Lung (tissue), 12 donors: ENCODE data around the gene S100PBP. TPM values are rescaled to one million over a fixed set of nuclear protein-coding genes. Genes with fewer than 3 reads are reported as not detected.

Experiments used
- ATAC-seq: fragments of 200-7000 bp; cut with Tn5 transposase; one replicate; pipeline ENCODE4 v1.9.1; 2020; ENCODE audit warnings: moderate number of reproducible peaks; ENCODE audit not compliant: insufficient read depth, low FRiP score
- DNase-seq, 3 donors: peaks; one replicate each; pipeline ENCODE4 v3.0.0-alpha.2; 2013 to 2017
- H3K27ac ChIP-seq, 2 donors: one replicate each; pipeline ENCODE4 v1.5.1; 2013; ENCODE audit warnings: mild to moderate bottlenecking in 2 of 2, moderate library complexity in 2 of 2, control low read depth in 1 of 2, inconsistent platforms in 1 of 2, low read depth in 1 of 2, low read length in 1 of 2
- H3K27me3 ChIP-seq, 3 donors: one replicate each; pipeline ENCODE4 v1.5.1; 2013; ENCODE audit warnings: low read length in 2 of 3; ENCODE audit not compliant: control insufficient read depth in 3 of 3, insufficient read depth in 3 of 3
- H3K36me3 ChIP-seq, 4 donors: one replicate each; pipeline ENCODE4 v1.5.1; 2013; ENCODE audit warnings: low read length in 4 of 4, mild to moderate bottlenecking in 1 of 4, moderate library complexity in 1 of 4; ENCODE audit not compliant: control insufficient read depth in 4 of 4, insufficient read depth in 4 of 4
- H3K4me1 ChIP-seq, 5 donors: one replicate each; pipeline ENCODE4 v1.5.1; 2013; ENCODE audit warnings: low read length in 5 of 5, mild to moderate bottlenecking in 2 of 5, moderate library complexity in 1 of 5; ENCODE audit not compliant: control insufficient read depth in 5 of 5, insufficient read depth in 5 of 5
- H3K4me3 ChIP-seq: one replicate; pipeline ENCODE4 v1.5.1; 2013; ENCODE audit warnings: mild to moderate bottlenecking, control low read depth, moderate library complexity
- H3K9ac ChIP-seq, 2 donors: one replicate each; pipeline ENCODE4 v1.5.1; 2013; ENCODE audit warnings: low read length in 2 of 2, control low read depth in 1 of 2; ENCODE audit not compliant: insufficient read depth in 1 of 2
- H3K9me3 ChIP-seq, 4 donors: one replicate each; pipeline ENCODE4 v1.5.1; 2013; ENCODE audit warnings: low read length in 3 of 4, mild to moderate bottlenecking in 1 of 4, moderate library complexity in 1 of 4; ENCODE audit not compliant: control insufficient read depth in 4 of 4, insufficient read depth in 3 of 4
- WGBS, 2 donors: extraction: QIAGEN DNeasy Blood & Tissue Kit; methylation state at CpG; one replicate each; pipeline ENCODE4 v1.1.7; 2013; 5-methylcytosine and 5-hydroxymethylcytosine counted together
- polyA plus RNA-seq, 2 donors: library from polyadenylated mRNA; stranded (reverse); fragments of 200-250 nt; gene quantifications; one replicate each; pipeline ENCODE4 v1.2.1, GENCODE V29; 2013
- total RNA-seq, 2 donors: library from RNA; depleted of rRNA in 1 of 2; stranded (reverse); fragments of >200 nt in 1 of 2; gene quantifications; one replicate each; pipeline ENCODE4 v1.2.1, GENCODE V29; 2014 to 2021
- TF ChIP-seq, protein P1 (sequence below): IDR thresholded peaks from 2 replicates; pipeline ENCODE4 v1.5.1; 2012; ENCODE audit warnings: mild to moderate bottlenecking; ENCODE audit errors: control extremely low read depth, extremely low read depth
- donor health status: control.
- donor health status: control.
- donor health status: Bipolar disorder and iron deficiency.
- donor health status: healthy.
- donor health status: DM: yes; HTN: yes; CAD: no.

The S100PBP gene
- total and polyA plus RNA-seq, 4 donors: 7.4 to 56.6 (median 20.9) TPM

- Histone ChIP-seq H3K9me3 (no peaks in the 10 kb centered on the region), H3K4me3 (no peak overlapping the region), H3K4me1 (peaks cover 0 to 10% (median 0%) of the 10 kb centered on the region in 5 donors), H3K27ac (no peak overlapping the region), H3K9ac (no peak overlapping the region), H3K36me3 (peaks cover 0 to 9% (median 4%) of the 10 kb centered on the region in 4 donors), H3K27me3 (no peaks in the 10 kb centered on the region)
- no peak for DNase-seq
- no peak for ATAC-seq
- TF ChIP-seq, protein P1, sequence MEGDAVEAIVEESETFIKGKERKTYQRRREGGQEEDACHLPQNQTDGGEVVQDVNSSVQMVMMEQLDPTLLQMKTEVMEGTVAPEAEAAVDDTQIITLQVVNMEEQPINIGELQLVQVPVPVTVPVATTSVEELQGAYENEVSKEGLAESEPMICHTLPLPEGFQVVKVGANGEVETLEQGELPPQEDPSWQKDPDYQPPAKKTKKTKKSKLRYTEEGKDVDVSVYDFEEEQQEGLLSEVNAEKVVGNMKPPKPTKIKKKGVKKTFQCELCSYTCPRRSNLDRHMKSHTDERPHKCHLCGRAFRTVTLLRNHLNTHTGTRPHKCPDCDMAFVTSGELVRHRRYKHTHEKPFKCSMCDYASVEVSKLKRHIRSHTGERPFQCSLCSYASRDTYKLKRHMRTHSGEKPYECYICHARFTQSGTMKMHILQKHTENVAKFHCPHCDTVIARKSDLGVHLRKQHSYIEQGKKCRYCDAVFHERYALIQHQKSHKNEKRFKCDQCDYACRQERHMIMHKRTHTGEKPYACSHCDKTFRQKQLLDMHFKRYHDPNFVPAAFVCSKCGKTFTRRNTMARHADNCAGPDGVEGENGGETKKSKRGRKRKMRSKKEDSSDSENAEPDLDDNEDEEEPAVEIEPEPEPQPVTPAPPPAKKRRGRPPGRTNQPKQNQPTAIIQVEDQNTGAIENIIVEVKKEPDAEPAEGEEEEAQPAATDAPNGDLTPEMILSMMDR: no peak
- 77 to 85% methylated on average over 3 of the region's 3 CpGs for WGBS, 2 donors
Measured at GRCh38 chr1:32861904-32862695, 44.6 kb downstream of the S100PBP start.

DNA sequence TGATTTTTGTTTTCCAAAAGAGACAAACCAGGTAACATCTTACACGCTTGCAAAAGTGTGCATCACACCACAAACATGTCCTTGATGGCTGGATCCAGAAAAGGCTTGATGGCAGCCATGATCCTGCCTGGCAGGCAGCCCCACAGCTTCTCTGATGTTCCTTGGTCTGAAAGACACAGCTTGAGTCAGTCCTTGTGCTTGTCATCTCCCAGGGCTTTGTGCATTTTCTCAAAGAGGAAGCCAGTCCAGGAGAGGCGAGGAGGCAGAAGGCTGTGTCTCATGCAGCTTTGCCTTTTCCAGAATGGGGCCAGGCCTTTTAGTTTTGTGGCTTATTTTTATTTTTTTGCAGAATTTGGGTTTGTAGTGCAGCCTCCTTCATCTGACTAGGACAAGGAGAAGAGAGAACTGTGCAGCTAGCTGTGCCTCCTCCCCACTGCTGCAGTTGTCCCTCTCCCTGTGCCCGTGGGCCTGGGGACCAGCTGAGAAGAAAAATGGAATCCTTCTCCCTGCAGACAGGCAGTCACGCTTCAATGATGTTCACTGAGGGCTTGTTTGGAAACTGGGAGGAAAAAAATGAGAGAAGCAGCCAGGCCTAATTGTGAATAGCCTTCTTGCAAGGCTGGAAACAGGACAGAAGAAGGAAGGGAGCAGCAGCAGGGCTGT, 45.9 kb downstream of the S100PBP start:
- Histone ChIP-seq H3K36me3 (peaks cover 0 to 11% (median 1%) of the 10 kb centered on the region in 4 donors), H3K27me3 (no peaks in the 10 kb centered on the region), H3K27ac (no peak overlapping the region), H3K4me3 (no peak overlapping the region), H3K4me1 (peaks cover 0 to 10% (median 0%) of the 10 kb centered on the region in 5 donors), H3K9me3 (no peaks in the 10 kb centered on the region), H3K9ac (no peak overlapping the region)
- ATAC-seq (no peak), DNase-seq (no peak)
- 88 to 98% methylated on average over 4 of the region's 4 CpGs for WGBS, 2 donors
- TF ChIP-seq, protein P1: no peak

- H3K9me3 ChIP-seq: no peaks in the 10 kb centered on the region
- H3K36me3 ChIP-seq: peaks cover 0 to 11% (median 1%) of the 10 kb centered on the region in 4 donors
- ATAC-seq (no peak), DNase-seq (no peak)
- no peak overlapping the region for H3K27ac ChIP-seq
- 91 to 100% methylated on average over 1 of the region's 1 CpG for WGBS, 2 donors
- TF ChIP-seq, protein P1: no peak
- peaks cover 0 to 10% (median 0%) of the 10 kb centered on the region in 5 donors for H3K4me1 ChIP-seq
- no peaks in the 10 kb centered on the region for H3K27me3 ChIP-seq
- no peak overlapping the region for H3K9ac ChIP-seq
- H3K4me3 ChIP-seq: no peak overlapping the region
Measured at GRCh38 chr1:32863881-32864245, 46.4 kb downstream of the S100PBP start.
